ENCODE results near the gene PVALEF. TPM values are rescaled to one million over a fixed set of nuclear protein-coding genes. Genes with fewer than 3 reads are reported as not detected.

PVALEF gene
- total and polyA plus RNA-seq, 2 of the 13 experiments (the other 11 are each of a cell fraction or from before 2014, with no cell fraction given) = 0.18 TPM

- no peak for TF ChIP-seq U2AF1 (optimal IDR thresholded peaks at IDR 0.05; ENCODE audit: low read depth, low read length)
- TF ChIP-seq RXRB (CRISPR knock-in tag; IDR thresholded peaks at IDR 0.05; ENCODE audit: borderline replicate concordance) = no peak; the same call in 1 of the 2 replicates
- no peak for TF ChIP-seq CEBPB (IDR thresholded peaks at IDR 0.05; ENCODE audit: borderline replicate concordance, low read depth, low read length)
- TF ChIP-seq FOXO1 (CRISPR knock-in tag; IDR thresholded peaks at IDR 0.05) = 0 out of 2 replicates have a peak, but pooled peaks have one; percentile 23
- no peak for TF ChIP-seq SNAPC5 (CRISPR knock-in tag; IDR thresholded peaks at IDR 0.05; ENCODE audit: borderline replicate concordance)
- no peak for TF ChIP-seq SPEN (CRISPR knock-in tag; IDR thresholded peaks at IDR 0.05; ENCODE audit: low read depth)
- TF ChIP-seq ZNF143 (CRISPR knock-in tag; IDR thresholded peaks at IDR 0.05) = no peak
- TF ChIP-seq MAFG (CRISPR knock-in tag; IDR thresholded peaks at IDR 0.05) = no peak
- peak; percentile 95 for TF ChIP-seq NR2C2 (CRISPR knock-in tag; IDR thresholded peaks at IDR 0.05; ENCODE audit: borderline replicate concordance)
- TF ChIP-seq MAFK (conservative IDR thresholded peaks at IDR 0.05 in 1 of 2, IDR thresholded peaks at IDR 0.05 in 1 of 2; ENCODE audit: low read length in 2 of 2) = no peak
- TF ChIP-seq POLR2A (IDR thresholded peaks at IDR 0.05; ENCODE audit: insufficient read depth in 1 of 2, low read depth in 2 of 2, low read length in 2 of 2) = no peak
- TF ChIP-seq RFX1 (IDR thresholded peaks at IDR 0.05) = no peak
- TF ChIP-seq PPARG (CRISPR knock-in tag; conservative IDR thresholded peaks at IDR 0.05) = 0 out of 2 replicates have a peak, but pooled peaks have one; percentile 18
- peak; percentile 21; the same call in 1 of the 2 replicates for TF ChIP-seq HOXA3 (CRISPR knock-in tag; IDR thresholded peaks at IDR 0.05)
- no peak for TF ChIP-seq ZNF335 (CRISPR knock-in tag; IDR thresholded peaks at IDR 0.05)
- no peak for TF ChIP-seq ZNF367 (CRISPR knock-in tag; IDR thresholded peaks at IDR 0.05; ENCODE audit: borderline replicate concordance)
- TF ChIP-seq TBP (CRISPR knock-in tag; IDR thresholded peaks at IDR 0.05) = no peak
- no peak for TF ChIP-seq KDM3A (CRISPR knock-in tag; IDR thresholded peaks at IDR 0.05; ENCODE audit: low read depth)
- TF ChIP-seq ZNF136 (CRISPR knock-in tag; IDR thresholded peaks at IDR 0.05; ENCODE audit: low read depth) = no peak
- TF ChIP-seq, protein P1, sequence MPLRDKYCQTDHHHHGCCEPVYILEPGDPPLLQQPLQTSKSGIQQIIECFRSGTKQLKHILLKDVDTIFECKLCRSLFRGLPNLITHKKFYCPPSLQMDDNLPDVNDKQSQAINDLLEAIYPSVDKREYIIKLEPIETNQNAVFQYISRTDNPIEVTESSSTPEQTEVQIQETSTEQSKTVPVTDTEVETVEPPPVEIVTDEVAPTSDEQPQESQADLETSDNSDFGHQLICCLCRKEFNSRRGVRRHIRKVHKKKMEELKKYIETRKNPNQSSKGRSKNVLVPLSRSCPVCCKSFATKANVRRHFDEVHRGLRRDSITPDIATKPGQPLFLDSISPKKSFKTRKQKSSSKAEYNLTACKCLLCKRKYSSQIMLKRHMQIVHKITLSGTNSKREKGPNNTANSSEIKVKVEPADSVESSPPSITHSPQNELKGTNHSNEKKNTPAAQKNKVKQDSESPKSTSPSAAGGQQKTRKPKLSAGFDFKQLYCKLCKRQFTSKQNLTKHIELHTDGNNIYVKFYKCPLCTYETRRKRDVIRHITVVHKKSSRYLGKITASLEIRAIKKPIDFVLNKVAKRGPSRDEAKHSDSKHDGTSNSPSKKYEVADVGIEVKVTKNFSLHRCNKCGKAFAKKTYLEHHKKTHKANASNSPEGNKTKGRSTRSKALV (CRISPR knock-in tag; IDR thresholded peaks at IDR 0.05) = peak; percentile 60; the same call in 1 of the 2 replicates
- TF ChIP-seq ZNF296 (CRISPR knock-in tag; conservative IDR thresholded peaks at IDR 0.05) = no peak
- TF ChIP-seq SNRNP70 (IDR thresholded peaks at IDR 0.05; ENCODE audit: low read depth, low read length) = no peak
- TF ChIP-seq CHD2 (IDR thresholded peaks at IDR 0.05; ENCODE audit: low read depth, low read length) = no peak
- TF ChIP-seq ZKSCAN1 (IDR thresholded peaks at IDR 0.05; ENCODE audit: low read length) = no peak
- TF ChIP-seq FOXA3 (CRISPR knock-in tag; IDR thresholded peaks at IDR 0.05) = no peak
- TF ChIP-seq PHF21A (CRISPR knock-in tag; IDR thresholded peaks at IDR 0.05) = peak; percentile 71; the same call in 1 of the 2 replicates
- TF ChIP-seq ZBTB39 (CRISPR knock-in tag; IDR thresholded peaks at IDR 0.05) = no peak
- TF ChIP-seq ZNF264 (CRISPR knock-in tag; IDR thresholded peaks at IDR 0.05) = no peak
- no peak for TF ChIP-seq ZMAT3 (CRISPR knock-in tag; conservative IDR thresholded peaks at IDR 0.05)
- peak; percentile 41 for TF ChIP-seq TEAD3 (CRISPR knock-in tag; optimal IDR thresholded peaks at IDR 0.05; ENCODE audit: borderline replicate concordance)
Measured at GRCh38 chr17:81132770-81133723, 32.3 kb upstream of the PVALEF start (continued).
